NCI-H187 (cell line): ENCODE results near the gene IDH1.
"Not testable (repeated sequence)": the region's sequence is repeated elsewhere in the genome, so short reads cannot be mapped to it uniquely, and the experiment has no call there.

ENCODE experiments used
- DNase-seq, 2 experiments: peaks; one replicate each; lab custom pipeline; 2025; lab: John Stamatoyannopoulos, UW

IDH1 gene

GRCh38 chr2:208254871-208255556 lies at the start of gene IDH1:
Gene IDH1, minus strand, starts transcription at chr2:208255071. Its CDS starts 3,520 bp downstream, at chr2:208251551.
- DNase-seq = peak; percentile 75 to 85

GRCh38 chr2:208304157-208304556 lies 49.3 kb upstream of the IDH1 start:
- no peak for DNase-seq

GRCh38 chr2:208300847-208301618 lies 46.2 kb upstream of the IDH1 start:
- no peak for DNase-seq

- no peak for DNase-seq
These were observed 43.1 kb upstream of the IDH1 start for GRCh38 chr2:208297961-208298360.

GRCh38 chr2:208296610-208297009 lies 41.7 kb upstream of the IDH1 start:
- no peak for DNase-seq

- no peak for DNase-seq
These were observed 41.0 kb upstream of the IDH1 start for GRCh38 chr2:208295834-208296233.

- no peak for DNase-seq
These were observed 39.7 kb upstream of the IDH1 start for GRCh38 chr2:208294482-208295024.

GRCh38 chr2:208285853-208286252 lies 31.0 kb upstream of the IDH1 start:
- no peak for DNase-seq

- DNase-seq = no peak
These were observed 26.1 kb upstream of the IDH1 start for GRCh38 chr2:208280933-208281332.

GRCh38 chr2:208280234-208280633 lies 25.4 kb upstream of the IDH1 start:
- DNase-seq = no peak

- DNase-seq = no peak
These were observed 24.4 kb upstream of the IDH1 start for GRCh38 chr2:208279236-208279635.

GRCh38 chr2:208278549-208278948 lies 23.7 kb upstream of the IDH1 start:
- no peak for DNase-seq

- no peak for DNase-seq
These were observed 19.9 kb upstream of the IDH1 start for GRCh38 chr2:208274748-208275147.

GRCh38 chr2:208269091-208269490 lies 14.2 kb upstream of the IDH1 start:
- DNase-seq = no peak

- no peak for DNase-seq
These were observed 13.5 kb upstream of the IDH1 start for GRCh38 chr2:208268156-208268952.

- DNase-seq = not testable (repeated sequence)
These were observed 12.7 kb upstream of the IDH1 start for GRCh38 chr2:208267526-208267925.

- DNase-seq = no peak
These were observed 12.1 kb upstream of the IDH1 start for GRCh38 chr2:208266936-208267335.

- DNase-seq = no peak
These were observed 11.7 kb upstream of the IDH1 start for GRCh38 chr2:208266553-208266893.

- DNase-seq = peak; percentile 40 to 82
These were observed 11.1 kb upstream of the IDH1 start, which contains the start of gene PIKFYVE for GRCh38 chr2:208265801-208266552. Gene PIKFYVE, plus strand, starts transcription at chr2:208266255. Its CDS starts 5,265 bp downstream, at chr2:208271520.

- no peak for DNase-seq
These were observed 10.5 kb upstream of the IDH1 start for GRCh38 chr2:208265371-208265800.
